Psoas muscle (tissue), 8 donors: Measurements from ENCODE around the gene SUCNR1. TPM values are rescaled to one million over a fixed set of nuclear protein-coding genes. Genes with fewer than 3 reads are reported as not detected.

ENCODE experiments used
- ATAC-seq, 4 donors: fragments of 200-7000 bp; cut with Tn5 transposase; one replicate each; pipeline ENCODE4 v1.9.1; 2020; ENCODE audit warnings: moderate library complexity in 3 of 4, mild to moderate bottlenecking in 2 of 4
- DNase-seq, 2 donors: peaks; one replicate each; pipeline ENCODE4 v3.0.0-alpha.2; 2020
- H3K27ac ChIP-seq: fragments of 200-600 bp; one replicate; pipeline ENCODE4 v1.8.0; 2022
- H3K27me3 ChIP-seq, 3 donors: fragments of 200-600 bp in 1 of 3; one replicate each; pipeline versions ENCODE4 v1.6.1 to v1.8.0; 2013 to 2022; ENCODE audit warnings: low read length in 2 of 3, mild to moderate bottlenecking in 2 of 3, moderate library complexity in 1 of 3; ENCODE audit not compliant: insufficient read depth in 3 of 3
- H3K36me3 ChIP-seq, 2 donors: fragments of 200-600 bp in 1 of 2; one replicate each; pipeline versions ENCODE4 v1.6.1 to v1.8.0; 2013 to 2022; ENCODE audit warnings: low read depth in 1 of 2, mild to moderate bottlenecking in 1 of 2, moderate library complexity in 1 of 2; ENCODE audit not compliant: insufficient read depth in 1 of 2
- H3K4me1 ChIP-seq: fragments of 200-600 bp; one replicate; pipeline ENCODE4 v1.8.0; 2022
- H3K4me3 ChIP-seq: fragments of 200-600 bp; one replicate; pipeline ENCODE4 v1.8.0; 2022; ENCODE audit warnings: mild to moderate bottlenecking
- H3K9me3 ChIP-seq: fragments of 200-600 bp; one replicate; pipeline ENCODE4 v1.8.0; 2022
- WGBS, 3 donors: extraction: QIAGEN DNeasy Blood & Tissue Kit; methylation state at CpG; one replicate each; pipeline versions ENCODE4 v1.1.6 to v1.1.7; 2013; 5-methylcytosine and 5-hydroxymethylcytosine counted together
- intact Hi-C, 2 donors: fragments of 100-400 bp; cut with DNase I; formaldehyde crosslinking; loops; one replicate each; pipeline versions ENCODE4 v1.11.0 to v1.14.2; 2022
- polyA plus RNA-seq, 3 donors: library from polyadenylated mRNA; stranded (reverse); fragments of 200-250 nt; gene quantifications; one replicate each; pipeline ENCODE4 v1.2.3, GENCODE V29; 2013
- total RNA-seq, 4 donors: library from RNA; stranded (reverse); fragmentation: NEBNext Ultra II Directional in 2 of 4; extraction: Animal tissue kit (Norgen Biotek cat#: 25700) in 2 of 4; gene quantifications; one replicate each; pipeline versions ENCODE4 v1.2.1 to v1.2.4, GENCODE V29; 2021 to 2023
- TF ChIP-seq, protein P1 (sequence below): fragments of 200-600 bp; IDR thresholded peaks from one replicate; pipeline ENCODE4 v1.8.0; 2022; ENCODE audit warnings: antibody characterized with exemption
- donor health status: healthy with polysubstance abuse.
- donor health status: DM: no; HTN: no; CAD: no; lungs with moderate emphysema.
- donor health status: Bipolar disorder and iron deficiency.
- donor health status: healthy.
- donor health status: DM: yes; HTN: yes; CAD: no.
- donor health status: DM: no; HTN: no; CAD: no.
- donor health status: DM: no; HTN: no; CAD: no.
- donor health status: DM: yes; HTN: yes; CAD: no.

The SUCNR1 gene
- total and polyA plus RNA-seq, 7 donors, result 0.01 to 0.32 (median 0.13) TPM; not detected in 2

DNA sequence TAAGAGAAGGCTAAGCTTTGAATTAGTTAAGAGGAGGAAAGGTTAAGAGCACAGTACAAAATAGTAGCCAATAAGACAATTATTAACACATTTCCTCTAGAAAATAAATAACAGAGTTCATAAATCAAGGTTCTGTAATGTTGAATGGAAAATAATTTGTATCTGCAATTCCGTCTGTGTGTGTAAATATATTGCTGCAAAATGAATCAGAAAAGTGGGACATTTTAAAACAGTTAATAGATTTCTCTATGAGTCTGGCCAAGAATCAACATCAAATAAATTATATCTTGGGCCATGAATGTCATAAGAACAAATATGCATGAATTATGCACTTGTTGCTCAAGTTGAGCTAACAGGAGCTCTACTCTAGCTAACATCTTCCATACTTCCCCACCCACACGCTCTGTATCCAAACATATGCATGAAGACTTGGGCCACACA lies 14.2 kb upstream of the SUCNR1 start:
- Histone ChIP-seq H3K36me3 (no peaks in the 10 kb centered on the region), H3K4me3 (no peak overlapping the region), H3K4me1 (no peaks in the 10 kb centered on the region), H3K9me3 (no peaks in the 10 kb centered on the region), H3K27me3 (no peaks in the 10 kb centered on the region), H3K27ac (no peak overlapping the region)
- WGBS, 3 donors, result 83 to 85% (median 84%) methylated on average over 2 of the region's 2 CpGs
- no peak for ATAC-seq
- DNase-seq, result no peak
- intact Hi-C loops, result no loop called here
- TF ChIP-seq, protein P1, sequence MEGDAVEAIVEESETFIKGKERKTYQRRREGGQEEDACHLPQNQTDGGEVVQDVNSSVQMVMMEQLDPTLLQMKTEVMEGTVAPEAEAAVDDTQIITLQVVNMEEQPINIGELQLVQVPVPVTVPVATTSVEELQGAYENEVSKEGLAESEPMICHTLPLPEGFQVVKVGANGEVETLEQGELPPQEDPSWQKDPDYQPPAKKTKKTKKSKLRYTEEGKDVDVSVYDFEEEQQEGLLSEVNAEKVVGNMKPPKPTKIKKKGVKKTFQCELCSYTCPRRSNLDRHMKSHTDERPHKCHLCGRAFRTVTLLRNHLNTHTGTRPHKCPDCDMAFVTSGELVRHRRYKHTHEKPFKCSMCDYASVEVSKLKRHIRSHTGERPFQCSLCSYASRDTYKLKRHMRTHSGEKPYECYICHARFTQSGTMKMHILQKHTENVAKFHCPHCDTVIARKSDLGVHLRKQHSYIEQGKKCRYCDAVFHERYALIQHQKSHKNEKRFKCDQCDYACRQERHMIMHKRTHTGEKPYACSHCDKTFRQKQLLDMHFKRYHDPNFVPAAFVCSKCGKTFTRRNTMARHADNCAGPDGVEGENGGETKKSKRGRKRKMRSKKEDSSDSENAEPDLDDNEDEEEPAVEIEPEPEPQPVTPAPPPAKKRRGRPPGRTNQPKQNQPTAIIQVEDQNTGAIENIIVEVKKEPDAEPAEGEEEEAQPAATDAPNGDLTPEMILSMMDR, result no peak

DNA sequence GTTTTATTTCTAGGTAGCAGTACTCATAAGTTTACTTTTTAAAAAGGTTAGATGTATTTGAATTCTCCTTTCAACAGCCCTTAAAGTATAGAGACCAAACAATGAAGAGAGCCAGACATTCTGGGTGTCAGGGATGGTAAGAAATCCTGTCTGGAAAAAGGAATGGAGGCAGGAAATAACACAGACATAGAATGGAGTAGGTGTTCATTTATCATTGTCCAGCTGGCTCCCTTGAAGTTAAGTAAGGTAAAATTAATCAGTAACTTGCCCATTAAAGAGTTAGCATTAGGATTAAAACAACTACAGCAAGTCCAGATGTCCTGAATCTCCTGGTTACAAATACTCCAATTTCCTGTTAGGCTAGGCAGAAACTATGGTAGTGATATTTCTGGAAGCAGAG lies 13.5 kb upstream of the SUCNR1 start:
- Histone ChIP-seq H3K27ac (no peak overlapping the region), H3K4me3 (no peak overlapping the region), H3K4me1 (no peaks in the 10 kb centered on the region), H3K9me3 (no peaks in the 10 kb centered on the region), H3K27me3 (no peaks in the 10 kb centered on the region), H3K36me3 (no peaks in the 10 kb centered on the region)
- intact Hi-C loops, result no loop called here
- TF ChIP-seq, protein P1, result no peak
- ATAC-seq (no peak), DNase-seq (no peak)

DNA sequence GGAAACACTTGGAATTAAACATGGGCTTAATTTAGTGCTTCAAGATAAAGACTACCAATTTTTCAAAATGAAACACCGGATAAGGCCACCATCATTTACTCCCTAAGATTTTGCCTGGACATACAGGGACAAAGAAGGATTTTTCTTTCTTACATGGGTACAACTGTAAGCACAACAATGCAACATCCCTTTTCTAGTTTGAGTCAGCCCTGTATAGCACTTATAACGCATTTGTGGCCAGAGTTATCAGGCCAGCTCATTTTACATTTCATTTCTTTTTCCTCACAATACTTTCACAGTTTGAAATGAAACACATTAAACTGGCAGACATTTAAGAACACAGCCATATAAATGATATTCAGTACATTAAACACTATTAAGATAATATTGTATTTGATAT lies 9.8 kb upstream of the SUCNR1 start:
- Histone ChIP-seq H3K36me3 (no peaks in the 10 kb centered on the region), H3K27ac (no peak overlapping the region), H3K9me3 (no peaks in the 10 kb centered on the region), H3K4me3 (no peak overlapping the region), H3K27me3 (no peaks in the 10 kb centered on the region), H3K4me1 (no peaks in the 10 kb centered on the region)
- TF ChIP-seq, protein P1, result no peak
- DNase-seq, result no peak
- WGBS, 3 donors, result 88 to 95% (median 90%) methylated on average over 2 of the region's 2 CpGs
- ATAC-seq, result no peak
- intact Hi-C loops, result no loop called here

DNA sequence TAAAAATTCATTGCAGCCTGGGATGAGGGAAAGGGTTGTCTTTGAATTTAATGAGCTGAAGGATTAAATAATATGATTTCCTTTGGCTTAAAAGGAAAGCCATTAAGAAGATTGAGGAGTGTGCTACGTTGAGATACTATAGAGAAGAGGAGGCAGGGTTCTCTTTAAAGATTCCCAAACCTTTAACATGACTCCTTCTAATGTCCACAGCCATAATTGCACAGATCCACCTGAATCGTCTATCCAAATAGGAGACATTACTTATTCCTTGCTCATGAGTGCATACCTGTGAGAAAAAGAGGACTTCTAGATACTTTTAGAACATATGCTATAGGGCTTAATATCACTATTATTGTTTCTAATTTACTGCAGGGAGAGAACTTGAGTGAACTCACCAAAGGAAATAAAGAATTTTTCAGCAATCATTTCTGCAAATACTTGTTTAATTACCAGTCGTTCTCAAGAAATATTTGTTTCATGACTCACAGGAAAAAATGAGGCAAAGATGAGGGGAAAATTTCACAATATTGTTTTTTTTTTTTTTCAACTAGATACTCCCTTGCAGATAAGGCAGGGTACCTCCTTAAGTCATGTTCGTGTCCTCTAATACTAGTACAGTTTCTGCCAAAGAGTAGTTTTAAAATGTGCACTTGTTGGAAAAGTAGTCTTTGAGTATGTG lies 8.9 kb upstream of the SUCNR1 start:
- DNase-seq, result no peak
- Histone ChIP-seq H3K36me3 (no peaks in the 10 kb centered on the region), H3K9me3 (no peaks in the 10 kb centered on the region), H3K27ac (no peak overlapping the region), H3K27me3 (no peaks in the 10 kb centered on the region), H3K4me1 (no peaks in the 10 kb centered on the region), H3K4me3 (no peak overlapping the region)
- TF ChIP-seq, protein P1, result no peak
- 42 to 55% (median 43%) methylated on average over 4 of the region's 4 CpGs for WGBS, 3 donors
- ATAC-seq, result no peak
- intact Hi-C loops, result no loop called here
